HG03066 (cell line): ENCODE measurements around the gene VSTM2B.

ENCODE experiments used
- ATAC-seq: cut with Tn5 transposase; IDR thresholded peaks from one replicate; pipeline ENCODE4 v1.9.1; 2021; ENCODE audit warnings: low read depth; ENCODE audit not compliant: unreplicated experiment

Gene VSTM2B

DNA sequence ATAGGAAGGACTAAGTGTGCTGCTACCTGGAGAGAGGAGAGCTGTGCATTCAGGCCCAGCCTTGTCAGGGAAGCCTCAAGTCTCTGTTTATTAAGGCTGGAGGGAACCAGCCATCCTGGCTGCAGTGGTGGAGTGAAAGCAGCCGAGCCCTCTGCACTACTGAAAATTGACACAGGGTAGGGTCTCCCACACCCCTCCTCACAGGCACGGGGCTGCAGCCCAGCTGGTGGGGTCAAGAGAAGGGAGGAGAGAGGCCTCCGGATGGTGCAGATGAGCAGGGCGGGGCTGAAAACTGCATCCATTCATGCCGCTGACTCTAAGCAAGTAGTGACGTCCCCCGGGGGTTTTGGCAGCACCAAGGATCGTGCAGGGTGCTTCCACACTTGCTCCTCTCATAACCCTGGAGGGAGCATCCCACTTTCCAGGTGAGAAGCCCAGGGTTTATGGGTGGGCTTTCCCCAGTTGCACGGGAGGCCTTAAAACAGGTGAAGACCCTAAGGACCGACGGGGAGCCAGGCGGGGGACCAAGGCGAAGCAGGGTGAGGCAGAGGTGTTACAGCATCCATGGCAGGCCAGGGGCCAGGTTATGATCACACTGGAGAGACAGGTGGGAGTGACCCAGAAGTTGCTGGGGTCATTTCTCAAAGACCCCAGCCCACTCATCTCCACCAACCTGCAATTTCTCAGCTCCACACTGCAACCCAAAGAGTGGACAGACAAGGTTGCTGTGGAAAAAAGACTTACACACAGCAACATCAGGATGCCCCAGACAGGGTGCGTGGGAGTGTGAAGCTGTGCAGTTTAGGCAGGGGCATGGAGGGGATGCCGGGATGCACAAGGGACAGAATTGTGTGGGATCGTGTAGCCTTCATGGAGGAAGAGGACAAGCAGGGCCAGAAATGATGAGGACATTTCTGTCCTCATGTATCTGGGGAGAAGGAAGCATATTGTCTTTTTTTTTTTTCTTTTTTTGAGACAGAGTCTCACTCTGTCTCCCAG, 36.8 kb downstream of the VSTM2B start:
- ATAC-seq, result no peak

DNA sequence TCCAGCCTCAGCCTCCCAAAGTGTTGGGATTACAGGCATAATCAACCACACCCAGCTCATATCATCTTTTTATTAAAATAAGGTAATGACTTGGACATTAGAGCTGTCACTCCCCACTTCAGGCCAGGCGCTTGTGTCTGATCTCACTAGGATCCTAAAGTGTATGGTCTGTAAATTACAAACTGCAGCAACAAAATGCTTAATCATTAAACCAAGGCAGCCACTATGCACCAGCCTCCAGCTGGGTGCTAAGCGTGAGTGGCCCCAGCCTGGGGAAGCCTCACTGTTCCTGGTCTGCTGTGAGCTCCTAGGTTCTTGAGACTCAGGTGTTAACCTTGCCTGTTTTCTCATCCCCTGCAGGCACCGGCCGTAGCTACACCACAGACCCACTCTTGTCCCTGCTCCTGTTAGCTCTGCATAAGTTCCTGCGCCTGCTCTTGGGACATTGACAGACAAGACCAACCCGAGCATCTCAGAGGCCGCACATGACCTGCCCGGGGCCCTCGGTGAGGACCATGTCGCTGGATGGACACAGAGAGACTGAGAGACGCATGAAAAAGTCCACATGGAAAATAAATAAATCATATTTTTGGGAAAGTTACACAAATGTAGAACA, 37.8 kb downstream of the VSTM2B start:
- no peak for ATAC-seq

DNA sequence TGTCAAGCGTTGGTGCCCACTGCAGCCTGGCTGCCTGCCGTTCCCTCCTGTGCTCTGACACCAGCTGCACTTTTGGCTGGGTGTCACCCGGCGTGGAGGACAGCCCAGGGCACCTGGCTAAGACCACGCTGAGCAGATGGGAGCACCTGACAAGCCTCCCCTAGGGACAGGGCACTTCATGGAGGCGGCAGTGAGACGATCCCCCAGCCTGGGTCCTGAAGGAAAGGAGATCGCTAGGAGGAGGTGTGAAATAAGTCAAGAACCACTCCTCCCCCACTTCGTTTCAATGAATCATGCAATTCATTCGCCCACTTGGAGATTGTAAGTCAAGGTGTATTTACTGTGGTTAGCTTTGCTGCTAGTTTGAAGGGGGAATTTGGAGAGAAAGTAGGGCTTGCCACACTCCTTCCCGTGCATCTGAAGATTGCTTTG, 38.8 kb downstream of the VSTM2B start:
- ATAC-seq, result no peak

DNA sequence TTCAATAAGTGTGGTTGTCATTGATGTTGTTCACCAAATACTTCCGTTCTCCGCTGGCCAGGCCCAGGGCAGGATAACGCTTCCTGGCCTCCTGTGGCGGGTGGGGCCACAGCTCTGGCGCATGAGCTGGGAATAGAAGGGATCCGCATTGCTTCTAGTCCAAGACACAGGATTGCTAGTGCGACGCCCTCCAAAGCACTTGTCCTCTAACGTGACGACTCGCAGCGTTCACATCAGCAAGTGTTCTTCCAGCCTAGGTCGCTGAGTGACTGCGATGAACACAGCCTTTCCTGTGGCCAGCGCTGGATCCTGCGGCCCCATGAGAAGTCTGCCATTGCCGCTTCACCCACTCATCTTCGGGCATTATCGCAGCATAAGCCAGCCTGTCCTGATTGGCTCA, 39.4 kb downstream of the VSTM2B start:
- no peak for ATAC-seq

DNA sequence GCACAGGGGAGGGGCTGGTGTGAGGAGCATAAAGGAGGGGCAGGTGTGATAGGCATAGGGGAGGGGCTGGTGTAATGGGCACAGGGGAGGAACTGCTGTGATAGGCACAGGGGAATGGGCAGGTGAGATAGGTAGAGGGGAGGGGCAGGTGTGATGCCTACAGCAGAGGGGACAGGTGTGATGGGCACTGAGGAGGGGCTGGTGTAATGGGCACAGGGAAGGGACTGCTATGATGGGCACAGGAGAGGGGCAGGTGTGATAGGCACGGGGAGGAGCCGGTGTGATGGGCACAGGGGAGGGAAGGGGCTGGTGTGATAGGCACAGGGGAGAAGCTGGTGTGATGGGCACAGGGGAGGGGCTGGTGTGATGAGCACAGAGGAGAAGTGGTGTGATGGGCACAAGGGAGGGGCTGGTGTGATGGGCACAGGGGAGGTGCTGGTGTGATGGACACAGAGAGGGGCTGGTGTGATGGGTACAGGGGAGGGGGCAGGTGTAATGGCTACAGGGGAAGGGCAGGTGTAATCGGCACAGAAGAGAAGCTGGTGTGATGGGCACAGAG, 40.8 kb downstream of the VSTM2B start:
- no peak for ATAC-seq

DNA sequence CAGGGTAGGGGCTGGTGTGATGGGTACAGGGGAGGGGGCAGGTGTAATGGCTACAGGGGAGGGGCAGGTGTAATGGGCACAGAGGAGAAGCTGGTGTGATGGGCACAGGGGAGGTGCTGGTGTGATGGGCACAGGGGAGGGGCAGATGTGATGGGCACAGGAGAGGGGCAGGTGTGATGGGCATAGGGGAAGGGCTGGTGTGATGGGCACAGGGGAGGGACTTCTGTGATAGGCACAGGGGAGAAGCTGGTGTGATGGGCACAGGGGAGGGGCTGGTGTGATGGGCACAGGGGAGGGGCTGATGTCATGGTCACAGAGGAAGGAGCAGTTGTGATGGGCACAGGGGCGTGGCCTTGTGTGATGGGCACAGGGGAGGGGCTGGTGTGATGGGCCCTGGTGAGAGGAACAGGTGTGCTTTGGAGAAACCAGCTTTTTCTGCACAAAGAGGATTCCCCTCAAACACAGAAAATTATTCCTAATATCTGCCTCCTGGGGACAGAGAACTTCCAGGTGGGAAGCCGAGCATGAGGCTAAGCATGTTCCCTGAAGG, 41.6 kb downstream of the VSTM2B start:
- no peak for ATAC-seq

DNA sequence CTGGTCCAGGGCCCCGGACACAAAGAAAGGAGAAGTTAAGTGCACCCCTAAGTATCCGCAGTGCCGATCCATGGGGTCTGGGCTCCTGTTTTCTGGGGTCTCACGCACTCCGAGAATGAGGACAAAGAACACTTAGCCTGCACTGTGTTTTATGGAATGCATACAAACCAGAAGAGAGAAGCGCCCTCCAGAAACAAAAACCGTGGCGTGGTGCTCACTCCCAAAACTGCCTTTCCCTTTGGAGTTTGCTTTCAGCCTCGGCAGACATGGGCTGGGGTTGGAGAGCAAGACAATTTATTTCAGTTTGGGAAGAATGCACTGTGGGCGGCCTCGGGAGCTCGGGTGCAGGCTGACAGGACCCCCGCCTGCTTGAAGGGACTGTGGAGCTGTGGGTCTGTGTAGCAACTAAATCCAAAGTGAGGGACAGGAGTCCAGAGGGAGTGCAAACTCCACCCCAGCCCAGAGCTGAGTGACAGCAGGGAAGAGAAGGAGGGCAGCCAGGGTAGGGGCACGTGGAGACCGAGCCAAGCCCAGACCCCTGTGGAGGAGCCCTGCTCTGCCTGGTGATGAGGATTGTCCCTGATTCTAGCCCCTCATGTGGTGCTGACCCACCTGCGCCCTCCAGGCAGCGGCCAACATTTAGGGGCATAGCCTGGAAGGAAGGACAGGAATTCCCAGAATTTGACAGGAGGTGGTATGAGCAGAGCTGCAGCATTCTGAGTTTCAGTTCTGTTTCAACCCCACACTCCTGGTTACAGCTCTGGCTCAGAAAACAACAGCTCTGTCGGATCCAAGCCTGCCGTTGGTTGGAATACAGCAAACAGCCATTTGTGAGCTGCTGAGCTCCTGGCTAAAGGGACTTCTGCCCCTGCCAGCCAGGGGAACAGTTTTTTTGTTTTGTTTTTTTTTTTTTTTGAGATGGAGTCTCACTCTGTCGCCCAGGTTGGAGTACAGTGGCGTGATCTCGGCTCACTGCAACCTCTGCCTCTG, 42.5 kb downstream of the VSTM2B start:
- ATAC-seq, result no peak

DNA sequence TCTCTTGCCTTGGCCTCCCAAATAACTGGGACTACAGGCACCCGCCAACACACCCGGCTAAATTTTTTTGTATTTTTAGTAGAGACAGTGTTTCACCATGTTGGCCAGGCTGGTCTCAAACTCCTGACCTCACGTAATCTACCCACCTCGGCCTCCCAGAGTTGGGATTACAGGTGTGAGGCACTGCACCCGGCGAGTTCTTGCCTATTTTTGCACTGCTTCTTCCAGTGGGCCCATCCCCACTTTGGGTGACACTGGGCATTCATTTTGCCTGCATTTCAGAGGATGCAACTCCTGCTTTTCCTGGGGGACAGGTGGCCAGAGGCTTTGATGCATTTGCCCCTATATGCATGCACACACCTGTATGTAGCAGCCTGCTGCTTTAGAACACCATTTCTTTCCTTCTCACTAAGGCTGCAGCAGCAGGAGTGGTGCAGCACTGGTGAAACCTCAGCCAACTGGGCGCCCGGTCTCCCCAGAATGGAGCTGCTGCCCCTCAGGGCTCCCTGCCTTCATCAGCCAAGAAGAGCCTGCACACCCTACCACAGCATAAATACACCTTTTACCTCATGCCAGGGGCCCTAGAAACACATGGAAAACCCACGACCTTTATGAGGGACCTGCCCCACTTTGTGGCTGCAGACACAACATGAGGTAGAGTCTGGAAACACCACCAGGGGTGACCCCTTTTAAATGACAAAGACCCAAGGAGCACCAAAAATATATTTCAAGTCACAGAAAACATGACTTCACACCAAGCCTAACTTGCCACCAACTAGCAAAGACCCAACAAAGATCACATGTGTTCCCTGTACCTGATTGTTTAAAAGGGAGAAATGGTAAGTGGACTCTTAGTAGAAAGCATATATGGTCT, 43.5 kb downstream of the VSTM2B start:
- no peak for ATAC-seq

DNA sequence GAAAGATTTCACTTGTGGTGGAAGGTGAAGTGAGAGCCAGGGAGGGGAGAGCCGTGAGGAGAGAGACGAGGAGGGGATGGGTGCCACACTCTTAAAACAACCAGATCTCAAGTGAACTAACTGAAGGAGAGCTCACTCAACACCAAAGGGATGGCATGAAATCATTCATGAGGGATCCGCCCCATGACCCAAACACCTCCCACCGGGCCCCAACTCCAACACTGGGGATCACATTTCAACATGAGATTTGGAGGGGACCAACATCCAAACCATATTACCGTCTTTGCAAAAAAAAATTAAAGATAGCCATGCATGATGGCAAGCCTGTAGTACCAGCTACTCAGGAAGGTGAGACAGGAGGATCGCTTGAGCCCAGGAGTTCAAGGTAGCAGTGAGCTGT, 45.4 kb downstream of the VSTM2B start:
- ATAC-seq, result no peak

DNA sequence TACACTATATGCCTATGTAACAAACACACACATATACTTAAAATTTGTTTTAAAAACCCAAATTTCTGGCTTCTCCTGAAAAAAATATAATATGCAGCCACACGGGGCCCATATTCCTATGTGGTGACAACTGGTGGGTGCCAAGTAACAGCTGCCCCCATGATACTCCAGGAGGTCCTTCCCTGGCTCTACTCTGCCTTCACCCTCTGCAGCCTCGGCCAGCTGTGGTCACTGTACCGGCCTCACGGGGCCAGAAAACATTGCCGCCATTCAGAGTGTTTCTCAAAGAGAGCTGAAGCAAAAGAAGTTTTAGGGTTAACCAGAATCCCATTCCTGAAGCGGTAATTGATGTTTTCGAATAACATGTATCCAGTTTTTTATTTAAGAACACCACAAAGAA, 47.7 kb downstream of the VSTM2B start:
- no peak for ATAC-seq

DNA sequence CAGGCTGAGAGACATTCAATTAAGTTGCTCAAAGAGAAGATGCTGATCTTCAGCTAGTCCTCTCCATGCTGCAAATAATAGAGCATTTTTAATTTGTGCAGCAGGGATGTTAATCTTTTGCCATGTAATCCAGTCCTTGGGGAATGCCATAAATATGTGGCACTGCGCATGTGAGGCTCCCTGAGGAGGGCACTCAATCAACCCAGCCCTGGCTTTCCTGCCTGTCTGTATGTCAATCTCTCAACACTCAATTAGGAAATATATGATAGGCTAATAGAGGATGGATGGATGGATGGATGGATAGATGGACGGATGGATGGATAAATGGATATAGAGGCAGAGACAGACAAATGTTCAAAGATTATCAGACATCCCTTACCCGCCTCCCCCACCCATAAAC, 48.7 kb downstream of the VSTM2B start:
- ATAC-seq, result no peak

DNA sequence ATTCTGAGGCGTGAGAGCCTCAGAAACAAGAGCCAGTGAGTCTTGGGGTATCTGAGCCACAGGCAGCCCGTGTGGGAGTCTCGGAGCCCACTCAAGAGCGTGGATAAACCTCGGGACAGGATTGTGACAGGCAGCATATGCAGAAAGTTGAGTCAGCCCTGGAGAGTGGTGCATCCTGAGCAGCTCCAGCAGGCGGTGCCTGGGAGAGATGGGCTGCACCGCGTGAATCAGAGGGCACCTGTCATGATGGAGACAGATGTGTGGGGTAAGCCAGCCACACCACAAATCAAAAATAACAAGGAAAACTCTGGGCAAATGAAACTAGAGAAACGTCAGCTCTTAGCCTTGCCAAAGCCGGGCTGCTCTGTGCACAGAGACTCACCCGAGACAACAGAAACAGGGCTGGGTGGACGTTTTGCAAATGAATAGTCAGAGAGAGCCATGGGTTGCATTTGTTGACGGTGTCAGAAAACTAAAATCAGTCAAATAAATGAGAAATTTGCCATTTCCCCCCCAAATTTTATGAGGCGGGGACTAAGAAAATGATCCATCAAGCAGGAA, 50.3 kb downstream of the VSTM2B start:
- no peak for ATAC-seq

DNA sequence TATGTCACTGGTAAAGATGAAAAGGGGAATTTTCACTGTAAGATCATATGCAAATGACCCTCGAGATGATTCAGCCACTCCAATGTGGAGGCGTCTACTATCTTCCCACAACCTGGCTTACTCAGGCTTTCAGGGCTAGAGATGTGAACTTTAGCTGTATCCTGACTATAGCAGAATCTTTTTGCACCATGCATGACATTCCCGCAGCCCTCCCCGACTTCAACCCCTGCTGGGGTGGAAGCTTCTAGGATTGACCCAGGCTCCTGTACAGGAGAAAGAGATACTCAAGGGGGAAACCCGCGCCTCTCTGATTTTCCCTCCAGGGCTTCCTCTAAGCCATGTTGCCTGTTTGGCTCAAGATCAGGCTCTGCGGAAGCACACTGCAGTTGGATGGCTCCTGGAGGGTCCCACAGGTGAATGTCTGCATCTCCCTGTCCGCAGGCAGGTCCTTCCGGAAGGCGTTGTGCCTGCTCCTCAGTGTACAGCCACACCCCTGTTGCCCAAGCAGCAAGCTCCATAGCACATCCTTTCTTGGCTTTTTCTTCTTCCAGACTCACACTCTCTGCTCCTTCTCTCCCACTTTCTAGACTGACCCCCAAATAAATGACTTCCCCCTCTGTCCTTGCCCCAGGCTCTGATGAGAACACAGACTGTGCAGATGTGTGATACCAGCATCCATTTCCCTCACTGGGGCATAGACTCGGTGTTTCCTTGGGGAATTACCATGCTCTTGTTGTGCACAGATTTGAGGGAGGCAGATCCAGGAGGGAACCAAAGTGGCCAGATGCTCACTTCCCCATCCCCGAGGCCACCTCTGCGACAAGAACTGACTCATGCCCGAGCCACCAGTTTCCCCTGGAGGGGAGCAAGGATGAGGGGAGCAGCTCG, 51.2 kb downstream of the VSTM2B start:
- no peak for ATAC-seq

DNA sequence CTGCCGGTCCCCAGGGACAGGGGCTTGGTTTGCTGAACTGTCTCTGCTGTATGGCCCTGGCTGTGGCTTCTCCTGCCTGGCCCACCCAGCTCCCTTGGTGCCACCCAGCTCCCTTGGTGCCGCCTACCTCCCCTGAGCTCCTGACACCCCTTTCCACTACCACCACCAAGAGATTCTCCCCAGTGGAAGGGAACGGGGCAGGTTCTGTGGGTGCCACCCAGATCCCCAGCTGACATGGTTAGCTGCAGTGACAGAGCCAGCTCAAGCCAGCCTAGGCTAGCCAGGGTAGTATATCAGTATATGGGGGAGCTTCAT, 51.8 kb downstream of the VSTM2B start:
- ATAC-seq, result no peak

DNA sequence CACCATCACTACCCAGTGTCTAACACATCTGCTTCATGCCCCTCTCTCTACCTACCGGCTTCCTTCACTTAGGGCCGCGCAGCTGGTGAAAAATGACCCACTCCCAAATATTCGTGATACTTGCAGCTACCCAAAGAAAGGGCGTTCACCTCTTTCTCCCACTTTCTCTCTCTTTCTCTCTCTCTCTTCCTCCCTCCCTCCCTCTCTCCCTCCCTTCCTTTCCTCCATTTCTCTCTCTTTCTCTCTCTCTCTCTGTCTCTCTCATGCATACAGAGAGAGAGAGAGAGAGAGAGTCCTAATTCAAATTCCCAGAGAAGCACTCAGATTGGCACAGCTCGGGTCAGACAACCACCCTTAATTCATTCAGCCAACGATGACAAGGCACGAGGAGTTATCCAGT, 52.6 kb downstream of the VSTM2B start:
- no peak for ATAC-seq

DNA sequence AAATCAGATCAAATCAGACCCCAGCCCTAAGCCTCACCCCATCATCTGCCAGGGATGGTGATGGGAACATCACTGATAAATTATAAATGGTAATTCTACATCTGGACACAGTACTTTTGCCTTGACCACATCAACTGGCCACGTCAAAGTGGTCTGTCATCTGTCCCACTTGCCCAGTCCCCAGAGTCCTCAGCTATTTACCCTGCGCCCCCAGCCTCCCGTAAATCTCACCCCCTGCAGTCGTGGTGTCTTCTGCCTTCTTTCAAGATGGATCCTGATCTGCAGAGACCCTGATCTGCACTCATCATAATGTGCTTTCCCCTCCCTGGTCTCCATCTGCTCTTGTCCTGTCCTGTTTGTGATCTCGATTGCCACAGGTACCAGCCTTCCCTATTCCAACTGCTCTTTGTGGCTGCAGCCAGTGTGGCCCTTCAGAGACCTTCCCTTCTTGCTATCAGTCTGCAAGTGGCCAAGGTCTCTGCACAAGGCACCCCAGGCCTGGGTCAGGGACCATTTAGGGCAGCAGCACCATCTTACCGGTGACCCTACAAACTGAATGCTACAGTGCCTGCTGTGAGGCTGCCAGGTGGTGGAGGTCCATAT, 53.6 kb downstream of the VSTM2B start:
- no peak for ATAC-seq

DNA sequence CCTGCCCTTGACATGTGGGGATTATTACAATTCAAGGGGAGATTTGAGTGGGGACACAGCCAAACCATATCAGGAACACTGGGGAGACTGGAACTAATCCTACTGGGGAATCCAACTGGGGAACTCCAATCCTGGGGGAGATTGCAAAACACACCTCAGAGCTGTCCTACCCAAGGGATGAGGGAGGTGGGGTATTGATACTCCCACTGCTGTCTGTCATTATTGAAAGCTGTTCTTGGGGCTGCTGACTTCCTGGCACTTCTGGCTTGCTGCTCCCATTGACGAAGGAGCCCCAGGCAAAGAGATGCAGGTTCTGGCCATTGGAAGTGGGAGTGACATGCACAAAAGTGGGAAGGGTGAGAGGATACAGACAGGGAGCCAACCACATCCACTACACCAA, 55.6 kb downstream of the VSTM2B start:
- no peak for ATAC-seq
